Right lobe of liver (tissue), 4 donors: ENCODE measurements around the gene HOXA9.

Source experiments
- CTCF ChIP-seq, 4 donors: fragments of 200-600 bp in 3 of 4; fragments of 450-650 bp in 1 of 4; IDR thresholded peaks; one replicate each; pipeline versions ENCODE4 v1.5.1 to v1.8.0; 2016 to 2022; ENCODE audit warnings: antibody characterized with exemption in 4 of 4, mild to moderate bottlenecking in 2 of 4
- POLR2A ChIP-seq: fragments of 450-650 bp; IDR thresholded peaks from one replicate; pipeline ENCODE4 v1.6.1; 2017; ENCODE audit warnings: antibody characterized with exemption, mild to moderate bottlenecking
- donor health status: DM: no; HTN: no; CAD: no.
- donor health status: DM: no; HTN: no; CAD: no.
- donor health status: DM: no; HTN: yes; CAD: no.

DNA sequence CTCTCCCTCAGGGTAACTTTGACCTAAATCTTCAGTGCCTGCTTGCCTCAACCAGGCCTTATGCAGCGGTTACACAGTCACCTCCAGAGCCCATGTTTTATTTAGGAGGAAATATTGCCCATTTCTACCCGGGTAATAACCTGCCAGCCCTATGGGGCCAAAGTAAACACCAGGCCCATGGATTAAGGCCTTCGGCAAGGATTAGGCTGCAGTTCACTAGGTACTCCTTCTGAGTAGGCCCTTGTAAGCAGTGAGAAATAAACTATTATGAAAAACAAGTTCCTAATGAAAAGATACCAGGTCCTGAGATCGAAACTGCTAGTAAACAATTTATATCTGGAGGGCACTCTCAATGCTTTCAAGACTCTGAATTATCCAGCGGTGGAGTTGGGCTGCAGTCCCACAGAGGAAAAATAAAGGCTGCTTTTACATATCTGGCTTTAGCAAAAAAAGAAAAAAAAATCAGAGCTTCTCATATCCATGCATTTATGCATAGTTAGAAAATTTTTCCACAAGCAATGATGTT is 12.5 kb upstream of the HOXA9 start:
- no peak for TF ChIP-seq POLR2A
- TF ChIP-seq CTCF (IDR thresholded peaks at IDR 0.05), result no peak
